ENCODE results near the gene BTF3. TPM values are rescaled to one million over a fixed set of nuclear protein-coding genes. Genes with fewer than 3 reads are reported as not detected.

Gene BTF3
- total and polyA plus RNA-seq, 2 of the 13 experiments (the other 11 are each of a cell fraction or from before 2014, with no cell fraction given), result 557 to 698 TPM

DNA sequence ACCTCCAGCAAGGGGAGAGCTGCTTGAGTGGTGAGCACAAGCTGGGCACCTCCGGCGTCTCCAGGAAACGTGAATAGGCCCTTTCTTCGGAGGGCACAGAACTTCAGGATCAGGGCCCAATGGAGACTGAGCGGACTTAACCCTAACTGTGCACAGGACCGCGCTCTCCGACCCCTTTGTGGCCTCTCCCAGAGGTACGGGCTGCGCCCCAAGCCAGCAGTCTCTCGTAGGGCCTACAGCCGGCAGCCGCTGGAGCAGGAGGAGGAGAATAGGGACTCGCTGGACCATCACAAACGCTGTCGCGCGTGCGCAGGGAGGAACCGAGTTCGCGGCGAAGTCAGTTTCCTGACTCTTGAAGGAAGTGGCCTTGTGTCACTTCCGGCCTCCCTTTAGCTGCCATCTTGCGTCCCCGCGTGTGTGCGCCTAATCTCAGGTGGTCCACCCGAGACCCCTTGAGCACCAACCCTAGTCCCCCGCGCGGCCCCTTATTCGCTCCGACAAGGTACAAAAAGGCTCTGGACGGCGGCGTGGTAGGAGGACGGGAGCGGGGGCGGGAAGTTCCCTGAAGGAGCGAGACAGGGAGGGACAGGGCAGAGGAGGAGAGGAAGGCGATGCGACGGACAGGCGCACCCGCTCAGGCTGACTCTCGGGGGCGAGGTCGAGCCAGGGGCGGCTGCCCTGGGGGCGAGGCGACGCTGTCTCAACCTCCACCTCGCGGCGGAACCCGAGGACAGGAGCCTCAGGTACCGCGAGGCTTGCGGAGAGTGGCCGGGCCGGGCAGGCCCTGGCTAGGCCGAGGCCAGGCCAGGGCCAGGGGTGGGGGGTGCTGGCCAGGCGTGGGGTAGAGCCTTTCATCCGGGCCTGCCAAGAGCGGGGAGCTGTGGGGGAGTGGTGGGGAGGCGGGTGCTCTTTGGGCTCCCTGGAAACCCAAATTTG is at the start of gene BTF3 (continued):
- TF ChIP-seq, protein P1, sequence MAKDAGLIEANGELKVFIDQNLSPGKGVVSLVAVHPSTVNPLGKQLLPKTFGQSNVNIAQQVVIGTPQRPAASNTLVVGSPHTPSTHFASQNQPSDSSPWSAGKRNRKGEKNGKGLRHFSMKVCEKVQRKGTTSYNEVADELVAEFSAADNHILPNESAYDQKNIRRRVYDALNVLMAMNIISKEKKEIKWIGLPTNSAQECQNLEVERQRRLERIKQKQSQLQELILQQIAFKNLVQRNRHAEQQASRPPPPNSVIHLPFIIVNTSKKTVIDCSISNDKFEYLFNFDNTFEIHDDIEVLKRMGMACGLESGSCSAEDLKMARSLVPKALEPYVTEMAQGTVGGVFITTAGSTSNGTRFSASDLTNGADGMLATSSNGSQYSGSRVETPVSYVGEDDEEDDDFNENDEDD (CRISPR knock-in tag; IDR thresholded peaks at IDR 0.05; ENCODE audit: borderline replicate concordance), result peak; percentile 39; the same call in 1 of the 2 replicates
- TF ChIP-seq MAF1 (CRISPR knock-in tag; IDR thresholded peaks at IDR 0.05; ENCODE audit: borderline replicate concordance) (0 out of 2 replicates have a peak, but pooled peaks have one; percentile 70), YY1 (IDR thresholded peaks at IDR 0.05; ENCODE audit: insufficient read depth, insufficient replicate concordance, low read depth, low read length) (peak; percentile 94), KAT8 (CRISPR knock-in tag; IDR thresholded peaks at IDR 0.05) (peak; percentile 87), RFX5 (IDR thresholded peaks at IDR 0.05; ENCODE audit: low read depth, low read length) (no peak), SCMH1 (CRISPR knock-in tag; IDR thresholded peaks at IDR 0.05; ENCODE audit: borderline replicate concordance) (no peak), BHLHE40 (IDR thresholded peaks at IDR 0.05; ENCODE audit: low read length) (no peak), ZNF589 (CRISPR knock-in tag; conservative IDR thresholded peaks at IDR 0.05) (no peak; the same call in 1 of the 2 replicates), DPF2 (CRISPR knock-in tag; IDR thresholded peaks at IDR 0.05; ENCODE audit: borderline replicate concordance, low read depth) (no peak), ZNF674 (CRISPR knock-in tag; IDR thresholded peaks at IDR 0.05; ENCODE audit: low read depth) (no peak), ZSCAN31 (CRISPR knock-in tag; IDR thresholded peaks at IDR 0.05; ENCODE audit: low read depth) (peak; percentile 89; the same call in 1 of the 2 replicates), ZMYM2 (CRISPR knock-in tag; IDR thresholded peaks at IDR 0.05) (no peak), EEA1 (CRISPR knock-in tag; IDR thresholded peaks at IDR 0.05; ENCODE audit: borderline replicate concordance) (peak; percentile 58; the same call in 1 of the 2 replicates), ZNF317 (CRISPR knock-in tag; IDR thresholded peaks at IDR 0.05) (peak; percentile 58)
- TF ChIP-seq, protein P2, sequence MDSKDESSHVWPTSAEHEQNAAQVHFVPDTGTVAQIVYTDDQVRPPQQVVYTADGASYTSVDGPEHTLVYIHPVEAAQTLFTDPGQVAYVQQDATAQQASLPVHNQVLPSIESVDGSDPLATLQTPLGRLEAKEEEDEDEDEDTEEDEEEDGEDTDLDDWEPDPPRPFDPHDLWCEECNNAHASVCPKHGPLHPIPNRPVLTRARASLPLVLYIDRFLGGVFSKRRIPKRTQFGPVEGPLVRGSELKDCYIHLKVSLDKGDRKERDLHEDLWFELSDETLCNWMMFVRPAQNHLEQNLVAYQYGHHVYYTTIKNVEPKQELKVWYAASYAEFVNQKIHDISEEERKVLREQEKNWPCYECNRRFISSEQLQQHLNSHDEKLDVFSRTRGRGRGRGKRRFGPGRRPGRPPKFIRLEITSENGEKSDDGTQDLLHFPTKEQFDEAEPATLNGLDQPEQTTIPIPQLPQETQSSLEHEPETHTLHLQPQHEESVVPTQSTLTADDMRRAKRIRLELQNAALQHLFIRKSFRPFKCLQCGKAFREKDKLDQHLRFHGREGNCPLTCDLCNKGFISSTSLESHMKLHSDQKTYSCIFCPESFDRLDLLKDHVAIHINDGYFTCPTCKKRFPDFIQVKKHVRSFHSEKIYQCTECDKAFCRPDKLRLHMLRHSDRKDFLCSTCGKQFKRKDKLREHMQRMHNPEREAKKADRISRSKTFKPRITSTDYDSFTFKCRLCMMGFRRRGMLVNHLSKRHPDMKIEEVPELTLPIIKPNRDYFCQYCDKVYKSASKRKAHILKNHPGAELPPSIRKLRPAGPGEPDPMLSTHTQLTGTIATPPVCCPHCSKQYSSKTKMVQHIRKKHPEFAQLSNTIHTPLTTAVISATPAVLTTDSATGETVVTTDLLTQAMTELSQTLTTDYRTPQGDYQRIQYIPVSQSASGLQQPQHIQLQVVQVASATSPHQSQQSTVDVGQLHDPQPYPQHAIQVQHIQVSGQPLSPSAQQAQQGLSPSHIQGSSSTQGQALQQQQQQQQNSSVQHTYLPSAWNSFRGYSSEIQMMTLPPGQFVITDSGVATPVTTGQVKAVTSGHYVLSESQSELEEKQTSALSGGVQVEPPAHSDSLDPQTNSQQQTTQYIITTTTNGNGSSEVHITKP (CRISPR knock-in tag; IDR thresholded peaks at IDR 0.05; ENCODE audit: low read depth), result no peak
- TF ChIP-seq, protein P3, sequence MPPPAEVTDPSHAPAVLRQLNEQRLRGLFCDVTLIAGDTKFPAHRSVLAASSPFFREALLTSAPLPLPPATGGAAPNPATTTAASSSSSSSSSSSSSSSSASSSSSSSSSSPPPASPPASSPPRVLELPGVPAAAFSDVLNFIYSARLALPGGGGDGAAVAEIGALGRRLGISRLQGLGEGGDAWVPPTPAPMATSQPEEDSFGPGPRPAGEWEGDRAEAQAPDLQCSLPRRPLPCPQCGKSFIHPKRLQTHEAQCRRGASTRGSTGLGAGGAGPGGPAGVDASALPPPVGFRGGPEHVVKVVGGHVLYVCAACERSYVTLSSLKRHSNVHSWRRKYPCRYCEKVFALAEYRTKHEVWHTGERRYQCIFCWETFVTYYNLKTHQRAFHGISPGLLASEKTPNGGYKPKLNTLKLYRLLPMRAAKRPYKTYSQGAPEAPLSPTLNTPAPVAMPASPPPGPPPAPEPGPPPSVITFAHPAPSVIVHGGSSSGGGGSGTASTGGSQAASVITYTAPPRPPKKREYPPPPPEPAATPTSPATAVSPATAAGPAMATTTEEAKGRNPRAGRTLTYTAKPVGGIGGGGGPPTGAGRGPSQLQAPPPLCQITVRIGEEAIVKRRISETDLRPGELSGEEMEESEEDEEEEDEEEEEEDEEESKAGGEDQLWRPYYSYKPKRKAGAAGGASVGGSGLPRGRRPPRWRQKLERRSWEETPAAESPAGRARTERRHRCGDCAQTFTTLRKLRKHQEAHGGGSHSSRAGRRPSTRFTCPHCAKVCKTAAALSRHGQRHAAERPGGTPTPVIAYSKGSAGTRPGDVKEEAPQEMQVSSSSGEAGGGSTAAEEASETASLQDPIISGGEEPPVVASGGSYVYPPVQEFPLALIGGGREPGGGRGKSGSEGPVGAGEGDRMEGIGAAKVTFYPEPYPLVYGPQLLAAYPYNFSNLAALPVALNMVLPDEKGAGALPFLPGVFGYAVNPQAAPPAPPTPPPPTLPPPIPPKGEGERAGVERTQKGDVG (CRISPR knock-in tag; IDR thresholded peaks at IDR 0.05; ENCODE audit: borderline replicate concordance), result peak; percentile 77; the same call in 1 of the 2 replicates
